GM23338 (cell line): ENCODE results near the gene POLR3A. TPM values are rescaled to one million over a fixed set of nuclear protein-coding genes. Genes with fewer than 3 reads are reported as not detected.

ENCODE experiments used
- CREB1 ChIP-seq: fragments of 250-450 bp; sonication (Bioruptor Pico); IDR thresholded peaks from 2 replicates; pipeline ENCODE4 v1.5.0; 2020; ENCODE audit warnings: low read depth, mild to moderate bottlenecking, moderate library complexity
- EZH2 ChIP-seq: fragments of 200-600 bp; sonication (generic); IDR thresholded peaks from one replicate; pipeline ENCODE4 v1.8.0; 2017; ENCODE audit warnings: antibody characterized with exemption, mild to moderate bottlenecking, low read depth; ENCODE audit not compliant: unreplicated experiment
- EZH2phosphoT487 ChIP-seq: fragments of 200-600 bp; sonication (generic); IDR thresholded peaks from one replicate; pipeline ENCODE4 v1.8.1; 2018; ENCODE audit warnings: antibody characterized with exemption; ENCODE audit not compliant: unreplicated experiment
- JUNB ChIP-seq: IDR thresholded peaks from one replicate; pipeline ENCODE4 v1.6.1; 2016; ENCODE audit warnings: antibody characterized with exemption; ENCODE audit not compliant: unreplicated experiment
- NANOG ChIP-seq: IDR thresholded peaks from 2 replicates; pipeline ENCODE4 v1.6.1; 2016; ENCODE audit warnings: antibody characterized with exemption, borderline replicate concordance
- POLR2AphosphoS5 ChIP-seq: IDR thresholded peaks from 2 replicates; pipeline ENCODE4 v1.6.1; 2016; ENCODE audit warnings: antibody characterized with exemption, low read depth
- STAT1 ChIP-seq: IDR thresholded peaks from one replicate; pipeline ENCODE4 v1.6.1; 2016; ENCODE audit warnings: antibody characterized with exemption; ENCODE audit not compliant: unreplicated experiment
- polyA plus RNA-seq: library from polyadenylated mRNA; unstranded; fragments of >200 nt; fragmentation: Nextera tagmentation; extraction: Ambion mirVana; gene quantifications from 2 replicates; pipeline ENCODE4 v1.2.1, GENCODE V29; 2016
- total RNA-seq: library from RNA; depleted of rRNA; stranded (reverse); fragments of >200 nt; shearing (Covaris generic); gene quantifications from 2 replicates; pipeline ENCODE4 v1.2.3, GENCODE V29; 2014
- TF ChIP-seq, protein P1 (sequence below): fragments of 250-450 bp; sonication (Bioruptor Pico); IDR thresholded peaks from 2 replicates; pipeline ENCODE4 v1.5.0; 2020; ENCODE audit warnings: mild to moderate bottlenecking, moderate library complexity
- TF ChIP-seq, protein P2 (sequence below), 2 experiments: fragments of 200-600 bp in 1 of 2; sonication (generic) in 1 of 2; conservative IDR thresholded peaks; 2 replicates each; pipeline versions ENCODE4 v1.5.1 to v1.6.1; 2016 to 2017; ENCODE audit warnings: antibody characterized with exemption in 2 of 2, low read depth in 2 of 2, mild to moderate bottlenecking in 2 of 2, moderate library complexity in 1 of 2
- TF ChIP-seq, protein P3 (sequence below): IDR thresholded peaks from one replicate; pipeline ENCODE4 v1.6.1; 2018; ENCODE audit warnings: antibody characterized with exemption; ENCODE audit not compliant: unreplicated experiment

POLR3A gene
- total and polyA plus RNA-seq, 2 experiments from 2014 or later: 11.6 to 35.5 TPM

DNA sequence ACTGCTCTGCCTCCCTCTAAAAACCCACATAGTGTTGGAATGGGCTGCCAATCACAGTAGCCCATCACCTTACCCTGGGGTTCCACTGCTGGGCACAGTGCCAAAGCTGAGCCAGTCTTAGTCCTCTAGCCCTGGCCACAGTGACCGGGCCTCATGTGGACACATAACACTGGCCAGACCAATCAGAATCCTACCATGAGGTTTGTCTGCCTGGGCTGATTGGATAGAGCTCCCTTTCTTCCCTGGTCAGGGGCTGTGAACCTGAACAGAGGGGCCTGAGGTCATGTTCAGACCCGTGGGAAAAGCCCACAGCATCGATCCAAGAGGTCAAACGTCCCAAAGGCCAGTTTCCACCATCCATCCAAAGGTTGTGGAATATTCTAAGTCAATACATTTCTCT lies 108.8 kb downstream of the POLR3A start (continued):
- TF ChIP-seq, protein P1, sequence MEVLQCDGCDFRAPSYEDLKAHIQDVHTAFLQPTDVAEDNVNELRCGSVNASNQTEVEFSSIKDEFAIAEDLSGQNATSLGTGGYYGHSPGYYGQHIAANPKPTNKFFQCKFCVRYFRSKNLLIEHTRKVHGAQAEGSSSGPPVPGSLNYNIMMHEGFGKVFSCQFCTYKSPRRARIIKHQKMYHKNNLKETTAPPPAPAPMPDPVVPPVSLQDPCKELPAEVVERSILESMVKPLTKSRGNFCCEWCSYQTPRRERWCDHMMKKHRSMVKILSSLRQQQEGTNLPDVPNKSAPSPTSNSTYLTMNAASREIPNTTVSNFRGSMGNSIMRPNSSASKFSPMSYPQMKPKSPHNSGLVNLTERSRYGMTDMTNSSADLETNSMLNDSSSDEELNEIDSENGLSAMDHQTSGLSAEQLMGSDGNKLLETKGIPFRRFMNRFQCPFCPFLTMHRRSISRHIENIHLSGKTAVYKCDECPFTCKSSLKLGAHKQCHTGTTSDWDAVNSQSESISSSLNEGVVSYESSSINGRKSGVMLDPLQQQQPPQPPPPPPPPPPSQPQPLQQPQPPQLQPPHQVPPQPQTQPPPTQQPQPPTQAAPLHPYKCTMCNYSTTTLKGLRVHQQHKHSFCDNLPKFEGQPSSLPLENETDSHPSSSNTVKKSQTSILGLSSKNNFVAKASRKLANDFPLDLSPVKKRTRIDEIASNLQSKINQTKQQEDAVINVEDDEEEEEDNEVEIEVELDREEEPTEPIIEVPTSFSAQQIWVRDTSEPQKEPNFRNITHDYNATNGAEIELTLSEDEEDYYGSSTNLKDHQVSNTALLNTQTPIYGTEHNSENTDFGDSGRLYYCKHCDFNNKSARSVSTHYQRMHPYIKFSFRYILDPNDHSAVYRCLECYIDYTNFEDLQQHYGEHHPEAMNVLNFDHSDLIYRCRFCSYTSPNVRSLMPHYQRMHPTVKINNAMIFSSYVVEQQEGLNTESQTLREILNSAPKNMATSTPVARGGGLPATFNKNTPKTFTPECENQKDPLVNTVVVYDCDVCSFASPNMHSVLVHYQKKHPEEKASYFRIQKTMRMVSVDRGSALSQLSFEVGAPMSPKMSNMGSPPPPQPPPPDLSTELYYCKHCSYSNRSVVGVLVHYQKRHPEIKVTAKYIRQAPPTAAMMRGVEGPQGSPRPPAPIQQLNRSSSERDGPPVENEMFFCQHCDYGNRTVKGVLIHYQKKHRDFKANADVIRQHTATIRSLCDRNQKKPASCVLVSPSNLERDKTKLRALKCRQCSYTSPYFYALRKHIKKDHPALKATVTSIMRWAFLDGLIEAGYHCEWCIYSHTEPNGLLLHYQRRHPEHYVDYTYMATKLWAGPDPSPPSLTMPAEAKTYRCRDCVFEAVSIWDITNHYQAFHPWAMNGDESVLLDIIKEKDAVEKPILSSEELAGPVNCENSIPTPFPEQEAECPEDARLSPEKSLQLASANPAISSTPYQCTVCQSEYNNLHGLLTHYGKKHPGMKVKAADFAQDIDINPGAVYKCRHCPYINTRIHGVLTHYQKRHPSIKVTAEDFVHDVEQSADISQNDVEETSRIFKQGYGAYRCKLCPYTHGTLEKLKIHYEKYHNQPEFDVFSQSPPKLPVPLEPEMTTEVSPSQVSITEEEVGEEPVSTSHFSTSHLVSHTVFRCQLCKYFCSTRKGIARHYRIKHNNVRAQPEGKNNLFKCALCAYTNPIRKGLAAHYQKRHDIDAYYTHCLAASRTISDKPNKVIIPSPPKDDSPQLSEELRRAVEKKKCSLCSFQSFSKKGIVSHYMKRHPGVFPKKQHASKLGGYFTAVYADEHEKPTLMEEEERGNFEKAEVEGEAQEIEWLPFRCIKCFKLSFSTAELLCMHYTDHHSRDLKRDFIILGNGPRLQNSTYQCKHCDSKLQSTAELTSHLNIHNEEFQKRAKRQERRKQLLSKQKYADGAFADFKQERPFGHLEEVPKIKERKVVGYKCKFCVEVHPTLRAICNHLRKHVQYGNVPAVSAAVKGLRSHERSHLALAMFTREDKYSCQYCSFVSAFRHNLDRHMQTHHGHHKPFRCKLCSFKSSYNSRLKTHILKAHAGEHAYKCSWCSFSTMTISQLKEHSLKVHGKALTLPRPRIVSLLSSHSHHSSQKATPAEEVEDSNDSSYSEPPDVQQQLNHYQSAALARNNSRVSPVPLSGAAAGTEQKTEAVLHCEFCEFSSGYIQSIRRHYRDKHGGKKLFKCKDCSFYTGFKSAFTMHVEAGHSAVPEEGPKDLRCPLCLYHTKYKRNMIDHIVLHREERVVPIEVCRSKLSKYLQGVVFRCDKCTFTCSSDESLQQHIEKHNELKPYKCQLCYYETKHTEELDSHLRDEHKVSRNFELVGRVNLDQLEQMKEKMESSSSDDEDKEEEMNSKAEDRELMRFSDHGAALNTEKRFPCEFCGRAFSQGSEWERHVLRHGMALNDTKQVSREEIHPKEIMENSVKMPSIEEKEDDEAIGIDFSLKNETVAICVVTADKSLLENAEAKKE: no peak
- TF ChIP-seq JUNB (no peak), EZH2phosphoT487 (no peak), NANOG (no peak), STAT1 (no peak), EZH2 (no peak), POLR2AphosphoS5 (no peak), CREB1 (CRISPR knock-in tag) (no peak)
- TF ChIP-seq, protein P2, sequence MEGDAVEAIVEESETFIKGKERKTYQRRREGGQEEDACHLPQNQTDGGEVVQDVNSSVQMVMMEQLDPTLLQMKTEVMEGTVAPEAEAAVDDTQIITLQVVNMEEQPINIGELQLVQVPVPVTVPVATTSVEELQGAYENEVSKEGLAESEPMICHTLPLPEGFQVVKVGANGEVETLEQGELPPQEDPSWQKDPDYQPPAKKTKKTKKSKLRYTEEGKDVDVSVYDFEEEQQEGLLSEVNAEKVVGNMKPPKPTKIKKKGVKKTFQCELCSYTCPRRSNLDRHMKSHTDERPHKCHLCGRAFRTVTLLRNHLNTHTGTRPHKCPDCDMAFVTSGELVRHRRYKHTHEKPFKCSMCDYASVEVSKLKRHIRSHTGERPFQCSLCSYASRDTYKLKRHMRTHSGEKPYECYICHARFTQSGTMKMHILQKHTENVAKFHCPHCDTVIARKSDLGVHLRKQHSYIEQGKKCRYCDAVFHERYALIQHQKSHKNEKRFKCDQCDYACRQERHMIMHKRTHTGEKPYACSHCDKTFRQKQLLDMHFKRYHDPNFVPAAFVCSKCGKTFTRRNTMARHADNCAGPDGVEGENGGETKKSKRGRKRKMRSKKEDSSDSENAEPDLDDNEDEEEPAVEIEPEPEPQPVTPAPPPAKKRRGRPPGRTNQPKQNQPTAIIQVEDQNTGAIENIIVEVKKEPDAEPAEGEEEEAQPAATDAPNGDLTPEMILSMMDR (conservative IDR thresholded peaks at IDR 0.05; ENCODE audit: low read depth in 2 of 2): no peak
- TF ChIP-seq, protein P3, sequence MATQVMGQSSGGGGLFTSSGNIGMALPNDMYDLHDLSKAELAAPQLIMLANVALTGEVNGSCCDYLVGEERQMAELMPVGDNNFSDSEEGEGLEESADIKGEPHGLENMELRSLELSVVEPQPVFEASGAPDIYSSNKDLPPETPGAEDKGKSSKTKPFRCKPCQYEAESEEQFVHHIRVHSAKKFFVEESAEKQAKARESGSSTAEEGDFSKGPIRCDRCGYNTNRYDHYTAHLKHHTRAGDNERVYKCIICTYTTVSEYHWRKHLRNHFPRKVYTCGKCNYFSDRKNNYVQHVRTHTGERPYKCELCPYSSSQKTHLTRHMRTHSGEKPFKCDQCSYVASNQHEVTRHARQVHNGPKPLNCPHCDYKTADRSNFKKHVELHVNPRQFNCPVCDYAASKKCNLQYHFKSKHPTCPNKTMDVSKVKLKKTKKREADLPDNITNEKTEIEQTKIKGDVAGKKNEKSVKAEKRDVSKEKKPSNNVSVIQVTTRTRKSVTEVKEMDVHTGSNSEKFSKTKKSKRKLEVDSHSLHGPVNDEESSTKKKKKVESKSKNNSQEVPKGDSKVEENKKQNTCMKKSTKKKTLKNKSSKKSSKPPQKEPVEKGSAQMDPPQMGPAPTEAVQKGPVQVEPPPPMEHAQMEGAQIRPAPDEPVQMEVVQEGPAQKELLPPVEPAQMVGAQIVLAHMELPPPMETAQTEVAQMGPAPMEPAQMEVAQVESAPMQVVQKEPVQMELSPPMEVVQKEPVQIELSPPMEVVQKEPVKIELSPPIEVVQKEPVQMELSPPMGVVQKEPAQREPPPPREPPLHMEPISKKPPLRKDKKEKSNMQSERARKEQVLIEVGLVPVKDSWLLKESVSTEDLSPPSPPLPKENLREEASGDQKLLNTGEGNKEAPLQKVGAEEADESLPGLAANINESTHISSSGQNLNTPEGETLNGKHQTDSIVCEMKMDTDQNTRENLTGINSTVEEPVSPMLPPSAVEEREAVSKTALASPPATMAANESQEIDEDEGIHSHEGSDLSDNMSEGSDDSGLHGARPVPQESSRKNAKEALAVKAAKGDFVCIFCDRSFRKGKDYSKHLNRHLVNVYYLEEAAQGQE: no peak
